NB4 (cell line): Measurements from ENCODE around the gene SRGAP3.

ENCODE experiments used
- DNase-seq: peaks from one replicate; pipeline ENCODE4 v3.0.0; 2010; ENCODE audit warnings: low read depth
- H3K4me3 ChIP-seq: one replicate; pipeline ENCODE4 v1.5.1; 2011; ENCODE audit warnings: mild to moderate bottlenecking, low read depth, low read length, moderate library complexity
- MYC ChIP-seq: IDR thresholded peaks from 2 replicates; pipeline ENCODE4 v1.6.1; 2011; ENCODE audit warnings: low read depth, low read length
- POLR2A ChIP-seq: IDR thresholded peaks from 2 replicates; pipeline ENCODE4 v1.6.1; 2011; ENCODE audit warnings: mild to moderate bottlenecking; ENCODE audit not compliant: insufficient read length; ENCODE audit errors: extremely low read depth
- TF ChIP-seq, protein P1 (sequence below): IDR thresholded peaks from 2 replicates; pipeline ENCODE4 v1.6.1; 2011; ENCODE audit warnings: low read depth, low read length
- TF ChIP-seq, protein P2 (sequence below): IDR thresholded peaks from one replicate; pipeline ENCODE4 v1.5.1; 2012; ENCODE audit warnings: low read depth, low read length

Gene SRGAP3

DNA sequence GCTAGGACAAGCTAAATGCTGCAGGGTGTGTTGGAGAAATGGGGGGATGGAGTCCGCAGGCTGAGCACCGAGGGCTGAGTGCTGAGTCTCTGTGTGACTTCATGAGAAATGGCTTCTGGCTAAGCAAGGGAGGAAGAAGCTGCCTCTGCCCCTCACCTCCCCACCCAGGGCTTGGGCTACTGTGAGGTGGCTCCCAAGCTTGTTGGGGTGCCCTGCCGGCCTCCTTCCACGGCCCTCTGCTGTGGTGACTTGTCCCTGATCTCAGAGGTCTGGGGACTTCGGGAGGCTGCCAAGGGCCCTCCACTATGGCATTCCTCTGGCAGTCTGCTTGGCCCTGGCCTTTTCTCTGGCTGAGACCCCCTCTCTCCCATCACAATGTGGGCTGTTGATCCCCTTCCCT is 256.1 kb downstream of the SRGAP3 start:
- no peak overlapping the region for H3K4me3 ChIP-seq
- TF ChIP-seq MYC (no peak), POLR2A (no peak)
- TF ChIP-seq, protein P1, sequence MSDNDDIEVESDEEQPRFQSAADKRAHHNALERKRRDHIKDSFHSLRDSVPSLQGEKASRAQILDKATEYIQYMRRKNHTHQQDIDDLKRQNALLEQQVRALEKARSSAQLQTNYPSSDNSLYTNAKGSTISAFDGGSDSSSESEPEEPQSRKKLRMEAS: no peak
- TF ChIP-seq, protein P2, sequence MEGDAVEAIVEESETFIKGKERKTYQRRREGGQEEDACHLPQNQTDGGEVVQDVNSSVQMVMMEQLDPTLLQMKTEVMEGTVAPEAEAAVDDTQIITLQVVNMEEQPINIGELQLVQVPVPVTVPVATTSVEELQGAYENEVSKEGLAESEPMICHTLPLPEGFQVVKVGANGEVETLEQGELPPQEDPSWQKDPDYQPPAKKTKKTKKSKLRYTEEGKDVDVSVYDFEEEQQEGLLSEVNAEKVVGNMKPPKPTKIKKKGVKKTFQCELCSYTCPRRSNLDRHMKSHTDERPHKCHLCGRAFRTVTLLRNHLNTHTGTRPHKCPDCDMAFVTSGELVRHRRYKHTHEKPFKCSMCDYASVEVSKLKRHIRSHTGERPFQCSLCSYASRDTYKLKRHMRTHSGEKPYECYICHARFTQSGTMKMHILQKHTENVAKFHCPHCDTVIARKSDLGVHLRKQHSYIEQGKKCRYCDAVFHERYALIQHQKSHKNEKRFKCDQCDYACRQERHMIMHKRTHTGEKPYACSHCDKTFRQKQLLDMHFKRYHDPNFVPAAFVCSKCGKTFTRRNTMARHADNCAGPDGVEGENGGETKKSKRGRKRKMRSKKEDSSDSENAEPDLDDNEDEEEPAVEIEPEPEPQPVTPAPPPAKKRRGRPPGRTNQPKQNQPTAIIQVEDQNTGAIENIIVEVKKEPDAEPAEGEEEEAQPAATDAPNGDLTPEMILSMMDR: no peak
- DNase-seq: no peak

DNA sequence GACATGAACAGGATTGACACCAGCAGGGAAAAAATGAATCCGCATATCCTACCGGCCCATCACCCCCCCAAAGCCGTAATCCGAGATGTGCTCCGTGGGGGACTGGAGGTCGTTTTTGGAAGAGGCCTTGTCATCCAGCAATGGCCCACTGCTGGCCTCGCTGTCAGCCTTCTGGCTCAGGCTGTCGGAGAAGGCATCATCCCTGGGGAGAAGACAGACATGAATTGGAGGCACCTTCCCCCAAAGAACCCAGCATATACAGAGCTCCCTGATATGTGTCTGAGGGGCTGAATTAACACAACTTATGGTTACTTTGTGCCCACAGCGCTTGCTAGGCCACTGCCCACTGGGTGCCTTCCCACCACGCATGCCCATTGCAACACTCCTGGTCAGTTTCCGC is 256.6 kb downstream of the SRGAP3 start:
- DNase-seq: no peak
- no peak for TF ChIP-seq MYC
- TF ChIP-seq, protein P2: no peak
- no peak for TF ChIP-seq POLR2A
- TF ChIP-seq, protein P1: no peak
- no peak overlapping the region for H3K4me3 ChIP-seq

- no peak overlapping the region for H3K4me3 ChIP-seq
- TF ChIP-seq POLR2A (no peak), MYC (no peak)
- TF ChIP-seq, protein P2: no peak
- TF ChIP-seq, protein P1: no peak
- no peak for DNase-seq
These were observed 257.2 kb downstream of the SRGAP3 start for GRCh38 chr3:8992199-8992598.

DNA sequence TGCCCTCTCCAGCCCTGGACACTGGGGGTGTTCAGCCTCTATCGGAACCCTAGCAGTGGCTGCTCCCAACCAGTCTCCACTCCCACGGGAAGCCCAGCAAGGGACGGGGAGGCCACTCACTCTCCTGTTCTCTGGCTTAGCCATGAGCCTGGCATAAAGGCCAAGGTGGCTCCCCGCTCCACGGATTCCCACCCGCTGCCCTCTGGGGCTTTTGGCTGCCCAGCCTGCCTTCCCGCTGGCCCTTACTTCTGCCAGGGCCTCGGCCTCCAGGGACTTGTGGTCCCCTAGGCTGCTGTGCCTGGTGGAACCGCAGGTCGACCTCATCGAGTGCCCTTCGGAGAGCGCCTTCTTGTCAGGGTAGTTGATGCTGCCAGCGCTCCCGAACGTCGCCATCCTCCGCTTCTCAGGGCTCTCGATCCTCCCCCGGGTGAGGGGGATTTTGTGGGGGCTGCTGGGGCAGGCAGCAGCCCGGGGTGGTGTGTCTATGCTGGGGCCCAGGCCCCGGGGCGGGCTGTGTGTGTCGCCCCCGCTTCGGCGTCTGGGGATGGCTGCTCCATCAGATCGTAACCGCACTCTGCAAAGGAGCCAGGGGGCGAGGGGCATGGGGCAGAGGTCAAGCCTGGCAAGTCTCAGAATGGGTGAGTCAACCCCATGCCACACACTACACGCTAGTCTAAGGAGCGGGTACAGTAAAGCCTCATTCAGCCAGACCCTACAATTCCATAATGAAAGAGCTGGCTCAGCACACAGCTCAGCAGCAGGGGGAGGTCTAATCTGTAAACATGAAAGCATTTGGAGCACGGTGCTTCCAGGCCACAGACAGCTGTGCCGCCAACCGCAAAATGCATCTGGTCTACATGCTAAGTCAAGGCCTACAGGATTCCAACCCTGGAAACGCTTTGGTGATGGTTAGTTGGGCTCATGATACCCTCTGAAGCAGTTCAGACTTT is 258.9 kb downstream of the SRGAP3 start:
- TF ChIP-seq MYC (no peak), POLR2A (no peak)
- TF ChIP-seq, protein P2: no peak
- TF ChIP-seq, protein P1: no peak
- DNase-seq: no peak
- H3K4me3 ChIP-seq: no peak overlapping the region

DNA sequence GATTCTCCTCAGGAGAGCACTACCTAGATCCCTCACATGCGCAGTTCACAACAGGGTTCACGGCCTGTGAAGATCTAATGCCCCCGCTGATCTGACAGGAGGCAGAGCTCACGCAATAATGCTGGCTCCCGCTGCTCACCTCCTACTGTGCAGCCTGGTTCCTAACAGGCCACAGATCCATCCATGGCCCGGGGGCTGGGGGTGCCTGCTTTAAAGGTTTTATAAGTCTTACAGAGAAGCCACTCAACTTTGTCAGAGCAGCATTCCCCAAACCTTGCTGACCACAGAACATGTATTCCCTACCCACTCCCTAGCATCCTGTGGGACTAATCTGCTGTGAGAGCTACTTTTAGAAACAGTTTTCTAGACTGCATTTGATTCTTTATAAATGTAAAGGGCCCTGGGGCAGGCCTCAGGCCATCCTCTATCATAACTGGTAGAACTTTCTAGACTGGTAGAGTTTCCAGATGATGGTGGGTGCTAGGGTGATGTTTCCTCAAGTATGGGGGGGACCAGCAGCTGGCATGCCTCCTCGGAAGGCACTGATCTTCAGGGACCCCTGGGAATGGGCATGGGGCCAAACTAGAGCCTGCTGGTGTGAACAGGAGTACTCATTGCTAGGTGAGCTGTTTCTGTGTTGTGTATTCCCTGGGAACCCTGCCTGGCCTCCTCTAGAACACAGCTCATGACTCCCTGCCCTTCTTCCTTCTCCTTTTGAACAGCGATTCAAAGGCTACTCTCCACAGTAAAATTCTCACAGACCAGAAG is 260.5 kb downstream of the SRGAP3 start:
- no peak overlapping the region for H3K4me3 ChIP-seq
- TF ChIP-seq MYC: no peak
- TF ChIP-seq, protein P2: no peak
- TF ChIP-seq, protein P1: no peak
- no peak for TF ChIP-seq POLR2A
- DNase-seq: no peak
